Measurements from ENCODE around the gene INIP.

Gene INIP

DNA sequence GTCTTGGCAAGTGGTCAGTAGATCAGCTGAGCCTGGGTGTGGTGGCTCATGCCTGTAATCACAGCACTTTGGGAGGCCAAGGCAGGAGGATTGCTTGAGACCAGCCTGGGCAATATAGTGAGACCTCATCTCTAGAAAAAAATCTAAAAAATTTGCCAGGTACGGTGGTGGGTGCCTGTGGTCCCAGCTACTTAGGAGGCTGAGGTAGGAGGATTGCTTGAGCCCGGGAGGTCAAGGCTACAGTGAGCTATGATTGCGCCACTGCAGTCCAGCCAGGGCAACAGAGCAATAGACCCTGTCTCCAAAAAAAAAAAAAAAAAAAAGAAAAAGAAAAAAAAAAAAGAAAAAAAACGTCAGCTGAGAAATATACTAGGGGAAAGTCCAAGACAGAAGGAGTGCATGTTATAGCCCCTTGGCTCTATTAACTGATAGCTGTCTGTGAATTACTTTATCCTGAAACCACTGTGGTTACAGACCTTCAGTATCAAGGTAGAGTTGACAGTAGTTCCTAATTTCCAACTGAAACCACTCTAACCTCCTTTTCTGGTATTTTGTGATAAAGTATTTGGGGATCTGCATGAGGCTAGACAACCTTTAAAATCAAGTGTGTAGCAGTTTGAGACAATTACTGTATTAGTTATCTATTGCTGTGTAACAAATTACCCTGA lies 2.3 kb upstream of the INIP start:
- no peaks in the 10 kb centered on the region for H3K9me3 ChIP-seq (ENCODE audit: control insufficient read depth, insufficient read depth, low read length)
- H3K4me1 ChIP-seq (ENCODE audit: control insufficient read depth, low read length), result peaks cover 32% of the 10 kb centered on the region
- TF ChIP-seq, protein P1, sequence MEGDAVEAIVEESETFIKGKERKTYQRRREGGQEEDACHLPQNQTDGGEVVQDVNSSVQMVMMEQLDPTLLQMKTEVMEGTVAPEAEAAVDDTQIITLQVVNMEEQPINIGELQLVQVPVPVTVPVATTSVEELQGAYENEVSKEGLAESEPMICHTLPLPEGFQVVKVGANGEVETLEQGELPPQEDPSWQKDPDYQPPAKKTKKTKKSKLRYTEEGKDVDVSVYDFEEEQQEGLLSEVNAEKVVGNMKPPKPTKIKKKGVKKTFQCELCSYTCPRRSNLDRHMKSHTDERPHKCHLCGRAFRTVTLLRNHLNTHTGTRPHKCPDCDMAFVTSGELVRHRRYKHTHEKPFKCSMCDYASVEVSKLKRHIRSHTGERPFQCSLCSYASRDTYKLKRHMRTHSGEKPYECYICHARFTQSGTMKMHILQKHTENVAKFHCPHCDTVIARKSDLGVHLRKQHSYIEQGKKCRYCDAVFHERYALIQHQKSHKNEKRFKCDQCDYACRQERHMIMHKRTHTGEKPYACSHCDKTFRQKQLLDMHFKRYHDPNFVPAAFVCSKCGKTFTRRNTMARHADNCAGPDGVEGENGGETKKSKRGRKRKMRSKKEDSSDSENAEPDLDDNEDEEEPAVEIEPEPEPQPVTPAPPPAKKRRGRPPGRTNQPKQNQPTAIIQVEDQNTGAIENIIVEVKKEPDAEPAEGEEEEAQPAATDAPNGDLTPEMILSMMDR (IDR thresholded peaks at IDR 0.05; ENCODE audit: low read depth, low read length, poor library complexity, severe bottlenecking), result no peak
- no peak for TF ChIP-seq EZH2phosphoT487 (IDR thresholded peaks at IDR 0.05; ENCODE audit: borderline replicate concordance, low read length)
- no peak overlapping the region for H3K27ac ChIP-seq (ENCODE audit: low read depth, low read length)
- no peak overlapping the region for H3K4me3 ChIP-seq (ENCODE audit: low read length)
- no peaks in the 10 kb centered on the region for H4K20me1 ChIP-seq (ENCODE audit: control insufficient read depth, insufficient read depth, low read depth, low read length)
- H3K9me2 ChIP-seq (replicated peaks; ENCODE audit: control insufficient read depth, low read length), result no peaks in the 10 kb centered on the region
- H3K27me3 ChIP-seq (ENCODE audit: control insufficient read depth, low read length), result no peaks in the 10 kb centered on the region
- H3K4me2 ChIP-seq (ENCODE audit: low read length), result no peak overlapping the region
- H3K79me2 ChIP-seq (ENCODE audit: control insufficient read depth, low read length), result peaks cover 22% of the 10 kb centered on the region
- peaks cover 6% of the 10 kb centered on the region for H3K36me3 ChIP-seq (ENCODE audit: control insufficient read depth, low read length)
- peaks cover 5% of the 10 kb centered on the region for H3F3A ChIP-seq (ENCODE audit: control insufficient read depth, insufficient read depth)

DNA sequence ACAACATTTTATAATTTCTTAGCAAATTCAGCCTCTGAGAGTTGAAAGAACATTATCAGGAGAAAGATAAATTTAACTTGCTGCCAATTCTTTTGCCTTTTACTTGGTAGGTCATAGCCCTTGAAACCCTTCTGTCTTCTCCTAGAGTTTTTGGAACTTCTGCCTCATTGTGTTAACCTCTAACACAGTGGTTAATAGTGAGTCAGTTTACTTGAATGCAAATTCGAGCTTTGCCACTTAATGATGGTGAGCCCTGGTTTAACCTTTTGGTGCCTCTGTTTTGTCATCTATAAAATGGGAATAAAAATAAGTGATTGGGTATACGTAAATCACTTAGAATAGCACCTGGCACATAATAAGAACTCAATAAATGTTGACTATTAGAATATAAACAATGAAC lies 1.8 kb upstream of the INIP start:
- no peak overlapping the region for H3K4me3 ChIP-seq (ENCODE audit: low read length)
- H3K36me3 ChIP-seq (ENCODE audit: control insufficient read depth, low read length), result peaks cover 11% of the 10 kb centered on the region
- no peaks in the 10 kb centered on the region for H3K9me2 ChIP-seq (replicated peaks; ENCODE audit: control insufficient read depth, low read length)
- peaks cover 27% of the 10 kb centered on the region for H3K79me2 ChIP-seq (ENCODE audit: control insufficient read depth, low read length)
- no peaks in the 10 kb centered on the region for H4K20me1 ChIP-seq (ENCODE audit: control insufficient read depth, insufficient read depth, low read depth, low read length)
- H3K4me1 ChIP-seq (ENCODE audit: control insufficient read depth, low read length), result peaks cover 31% of the 10 kb centered on the region
- H3F3A ChIP-seq (ENCODE audit: control insufficient read depth, insufficient read depth), result peaks cover 5% of the 10 kb centered on the region
- H3K9me3 ChIP-seq (ENCODE audit: control insufficient read depth, insufficient read depth, low read length), result no peaks in the 10 kb centered on the region
- H3K27me3 ChIP-seq (ENCODE audit: control insufficient read depth, low read length), result no peaks in the 10 kb centered on the region
- no peak for TF ChIP-seq EZH2phosphoT487 (IDR thresholded peaks at IDR 0.05; ENCODE audit: borderline replicate concordance, low read length)
- TF ChIP-seq, protein P1 (IDR thresholded peaks at IDR 0.05; ENCODE audit: low read depth, low read length, poor library complexity, severe bottlenecking), result no peak
- no peak overlapping the region for H3K4me2 ChIP-seq (ENCODE audit: low read length)
- H3K27ac ChIP-seq (ENCODE audit: low read depth, low read length), result no peak overlapping the region

DNA sequence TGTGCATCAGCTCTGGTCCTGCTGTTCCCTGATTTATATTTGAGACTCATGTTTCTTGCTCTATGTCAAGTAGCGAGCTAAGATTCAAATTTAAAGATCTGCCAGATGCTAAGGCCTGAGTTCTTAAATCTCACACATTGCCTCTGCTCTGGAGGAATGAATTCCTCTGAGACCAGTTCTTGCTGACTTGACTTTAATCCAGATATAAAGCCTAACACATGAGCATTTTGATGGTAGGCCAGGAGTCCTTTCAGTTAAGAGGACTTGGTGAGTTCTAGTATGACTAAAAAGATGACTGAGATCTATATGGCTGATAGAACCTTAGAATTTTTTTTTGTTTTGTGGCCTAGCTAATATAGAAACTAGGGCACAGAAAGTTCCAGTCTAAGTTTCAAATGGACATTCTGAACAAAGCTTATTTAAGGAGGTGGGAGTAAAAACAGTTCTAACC lies 1.3 kb upstream of the INIP start:
- Histone ChIP-seq H3K4me3 (ENCODE audit: low read length) (no peak overlapping the region), H3K4me2 (ENCODE audit: low read length) (no peak overlapping the region), H3K9me2 (replicated peaks; ENCODE audit: control insufficient read depth, low read length) (no peaks in the 10 kb centered on the region), H3F3A (ENCODE audit: control insufficient read depth, insufficient read depth) (peaks cover 5% of the 10 kb centered on the region), H3K79me2 (ENCODE audit: control insufficient read depth, low read length) (peaks cover 31% of the 10 kb centered on the region), H3K27ac (ENCODE audit: low read depth, low read length) (no peak overlapping the region), H3K27me3 (ENCODE audit: control insufficient read depth, low read length) (no peaks in the 10 kb centered on the region), H3K36me3 (ENCODE audit: control insufficient read depth, low read length) (peaks cover 12% of the 10 kb centered on the region), H4K20me1 (ENCODE audit: control insufficient read depth, insufficient read depth, low read depth, low read length) (no peaks in the 10 kb centered on the region), H3K4me1 (ENCODE audit: control insufficient read depth, low read length) (peaks cover 32% of the 10 kb centered on the region), H3K9me3 (ENCODE audit: control insufficient read depth, insufficient read depth, low read length) (no peaks in the 10 kb centered on the region)
- TF ChIP-seq, protein P1 (IDR thresholded peaks at IDR 0.05; ENCODE audit: low read depth, low read length, poor library complexity, severe bottlenecking), result no peak
- no peak for TF ChIP-seq EZH2phosphoT487 (IDR thresholded peaks at IDR 0.05; ENCODE audit: borderline replicate concordance, low read length)

Measured in DOHH2 (cell line).